DND-41 (cell line): ENCODE data around the gene MGAT5.

Experiments
- CTCF ChIP-seq: IDR thresholded peaks from 2 replicates; pipeline ENCODE4 v1.5.1; 2012; ENCODE audit warnings: borderline replicate concordance, low read length, moderate library complexity, mild to moderate bottlenecking; ENCODE audit not compliant: poor library complexity, severe bottlenecking; ENCODE audit errors: extremely low read depth
- EZH2 ChIP-seq: IDR thresholded peaks from 3 replicates; pipeline ENCODE4 v1.6.1; 2012; ENCODE audit warnings: borderline replicate concordance, low read depth, mild to moderate bottlenecking, moderate library complexity, low read length, inconsistent platforms; ENCODE audit not compliant: severe bottlenecking

GRCh38 chr2:134337631-134338030, 83.8 kb downstream of the MGAT5 start:
- no peak for TF ChIP-seq EZH2
- no peak for TF ChIP-seq CTCF
